GM18499 (cell line): ENCODE measurements around the gene MICAL2.

Experiments used
- ATAC-seq: cut with Tn5 transposase; IDR thresholded peaks from one replicate; pipeline ENCODE4 v1.9.1; 2021; ENCODE audit warnings: moderate number of reproducible peaks; ENCODE audit not compliant: insufficient read depth, unreplicated experiment

MICAL2 gene

DNA sequence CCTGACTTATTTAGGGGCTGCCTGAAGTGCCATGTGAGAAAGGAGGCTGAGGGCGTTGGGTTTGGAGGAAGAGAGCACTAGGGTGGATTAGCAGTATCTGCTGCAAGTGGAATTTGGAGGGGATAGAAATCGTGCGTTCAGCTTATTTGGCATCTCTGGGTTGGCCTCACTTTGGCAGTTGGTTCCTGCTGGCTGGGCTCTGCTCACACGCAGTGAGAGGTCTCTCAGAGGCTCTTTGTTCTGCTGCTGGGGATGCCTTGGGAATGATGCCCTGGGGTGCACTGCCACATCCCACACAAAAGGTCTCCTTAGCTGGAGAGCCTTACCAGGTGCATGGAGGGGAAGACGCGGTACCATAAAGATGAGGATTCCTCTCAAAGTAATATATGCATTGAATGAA lies 17.7 kb upstream of the MICAL2 start:
- ATAC-seq: no peak

DNA sequence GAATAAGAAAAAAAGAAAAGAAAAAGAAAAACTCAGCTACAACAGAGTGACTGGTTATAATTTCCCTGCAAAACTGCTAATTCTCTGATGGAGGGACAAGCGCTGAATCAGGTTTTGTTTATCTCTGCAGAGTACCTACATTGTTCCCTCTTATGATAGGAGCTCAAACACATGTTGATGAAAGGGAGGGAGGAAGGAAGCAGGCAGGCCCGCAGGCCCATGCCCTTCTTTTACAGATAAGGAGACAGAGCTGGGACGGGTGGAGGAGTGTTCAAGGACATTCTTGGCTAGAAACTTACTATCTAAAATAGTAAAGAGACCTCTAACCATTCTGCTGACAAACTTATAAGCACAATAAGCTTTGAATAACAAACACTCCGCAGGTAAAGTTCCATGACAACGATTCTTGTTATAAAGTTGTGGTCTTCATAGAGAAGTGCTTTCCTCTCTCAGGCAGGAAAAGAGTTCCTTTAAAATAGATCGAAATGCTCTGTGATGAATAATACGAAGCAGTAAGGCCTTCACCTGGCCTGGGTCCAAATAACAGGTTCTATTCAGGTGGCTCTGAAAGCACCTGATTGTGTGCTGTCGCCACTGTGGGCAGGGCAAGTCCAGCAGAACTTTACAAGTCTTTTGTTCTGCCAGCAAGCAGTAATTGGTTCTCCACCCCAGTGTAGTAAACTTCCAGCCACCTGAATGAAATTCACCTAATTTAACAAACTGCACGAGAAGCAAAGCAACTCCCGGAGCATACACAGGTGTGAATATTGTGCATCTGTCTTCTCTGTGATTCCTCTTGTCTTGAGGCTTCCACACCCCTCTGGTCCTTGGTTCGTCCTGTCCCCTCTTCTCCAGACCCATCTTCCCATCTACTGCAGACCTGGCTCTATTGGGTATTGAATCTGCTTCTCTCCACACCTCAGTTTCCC lies 15.3 kb upstream of the MICAL2 start:
- ATAC-seq: no peak

GRCh38 chr11:12097219-12097618 lies 13.2 kb upstream of the MICAL2 start:
- no peak for ATAC-seq

GRCh38 chr11:12098601-12099000 lies 11.8 kb upstream of the MICAL2 start:
- no peak for ATAC-seq

- no peak for ATAC-seq
Measured at GRCh38 chr11:12099132-12099873, 11.1 kb upstream of the MICAL2 start.

DNA sequence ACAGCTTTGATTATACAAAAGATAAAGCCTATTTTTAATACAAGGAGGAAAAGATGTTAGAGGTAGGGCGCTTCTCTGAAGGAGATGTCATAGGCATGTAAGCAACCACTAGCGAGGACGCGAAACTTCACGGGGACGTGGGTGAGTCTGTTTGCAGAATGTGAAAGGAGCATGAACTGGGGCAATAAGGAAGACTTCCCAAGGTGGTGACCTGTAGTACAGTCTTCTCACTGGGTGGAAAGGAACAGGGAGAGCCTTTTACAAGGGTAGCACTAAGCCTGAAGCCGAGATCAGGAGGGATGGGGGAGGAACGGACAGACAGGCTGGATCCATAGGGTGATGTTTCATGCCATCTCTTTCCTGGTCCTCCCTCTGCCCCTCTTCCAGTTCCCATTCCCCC lies 10.0 kb upstream of the MICAL2 start:
- ATAC-seq: no peak

DNA sequence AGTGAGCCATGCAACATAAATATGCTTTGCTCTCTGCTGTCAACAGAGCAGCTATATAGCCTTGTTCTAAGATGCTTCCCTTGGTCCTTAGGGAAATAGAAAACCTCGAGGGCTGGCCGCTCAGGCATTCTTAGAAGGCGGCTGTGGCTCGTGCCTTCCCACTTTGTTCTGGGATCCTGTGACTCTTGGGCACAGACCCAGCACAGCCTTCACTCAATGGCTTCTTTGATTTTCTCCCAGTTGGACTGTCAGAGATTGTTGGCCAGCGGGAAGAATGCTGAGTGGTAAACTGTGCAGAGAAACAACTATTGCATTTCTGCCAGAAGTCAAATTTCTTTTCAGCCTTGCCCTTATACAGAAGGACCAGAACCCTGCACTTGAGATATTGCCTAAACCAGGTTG lies 9.5 kb upstream of the MICAL2 start:
- no peak for ATAC-seq

DNA sequence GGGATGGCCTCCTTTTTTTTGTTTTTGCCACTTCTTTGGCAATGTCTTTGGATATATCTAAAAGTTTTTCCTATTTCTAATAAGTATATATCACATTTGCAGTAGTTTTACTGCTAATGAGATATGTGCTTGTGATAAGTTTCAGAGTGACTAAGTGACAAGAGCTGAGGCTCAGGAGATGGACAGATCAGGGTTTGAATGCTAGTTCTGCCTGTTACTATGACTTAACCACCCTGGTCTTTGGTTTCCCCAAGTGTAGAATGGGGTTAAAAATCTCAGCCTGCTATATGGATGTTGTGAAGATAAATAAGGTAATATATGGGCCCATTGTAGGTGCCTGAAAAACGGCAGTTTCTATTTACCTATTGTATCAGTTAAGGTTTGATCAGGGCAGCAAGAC lies 9.1 kb upstream of the MICAL2 start:
- no peak for ATAC-seq

DNA sequence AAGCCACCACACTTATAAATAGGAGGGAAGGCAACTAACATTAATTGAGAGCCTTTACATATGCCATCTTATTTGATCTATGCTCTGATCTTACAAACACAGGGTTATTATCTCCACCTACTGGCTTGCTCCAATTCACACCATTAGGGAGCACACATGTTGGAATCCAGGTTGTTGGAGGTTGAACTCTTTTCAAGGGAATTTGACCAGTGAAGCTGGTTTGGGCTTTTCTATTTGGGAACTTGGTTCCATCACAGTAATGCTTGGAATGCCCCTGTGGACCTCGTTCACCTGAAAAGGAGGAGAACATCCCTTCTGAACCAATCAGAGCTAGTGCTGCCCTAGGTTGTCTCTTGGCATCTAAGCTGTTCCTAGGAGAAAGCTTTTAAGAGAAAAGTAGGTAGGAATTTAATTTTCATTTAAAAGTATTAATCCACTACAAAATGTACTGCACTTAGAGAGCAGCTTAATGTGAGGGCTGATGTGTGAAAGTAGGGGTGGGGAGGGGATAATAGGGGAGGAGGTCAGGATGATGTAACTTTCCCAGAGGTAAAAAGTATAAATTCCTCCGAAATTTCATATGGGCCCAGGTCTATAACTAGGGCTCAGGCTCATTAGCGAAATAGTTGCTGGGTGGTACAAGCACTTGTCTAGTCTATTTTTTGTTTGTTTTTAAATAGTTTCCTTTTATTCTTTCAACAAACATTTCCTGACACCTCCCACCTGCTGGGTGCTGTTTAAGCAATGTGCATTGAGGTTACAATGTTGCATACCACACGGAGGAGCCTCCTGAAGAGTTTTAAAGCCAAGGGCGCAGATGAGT lies 7.6 kb upstream of the MICAL2 start:
- ATAC-seq: no peak

DNA sequence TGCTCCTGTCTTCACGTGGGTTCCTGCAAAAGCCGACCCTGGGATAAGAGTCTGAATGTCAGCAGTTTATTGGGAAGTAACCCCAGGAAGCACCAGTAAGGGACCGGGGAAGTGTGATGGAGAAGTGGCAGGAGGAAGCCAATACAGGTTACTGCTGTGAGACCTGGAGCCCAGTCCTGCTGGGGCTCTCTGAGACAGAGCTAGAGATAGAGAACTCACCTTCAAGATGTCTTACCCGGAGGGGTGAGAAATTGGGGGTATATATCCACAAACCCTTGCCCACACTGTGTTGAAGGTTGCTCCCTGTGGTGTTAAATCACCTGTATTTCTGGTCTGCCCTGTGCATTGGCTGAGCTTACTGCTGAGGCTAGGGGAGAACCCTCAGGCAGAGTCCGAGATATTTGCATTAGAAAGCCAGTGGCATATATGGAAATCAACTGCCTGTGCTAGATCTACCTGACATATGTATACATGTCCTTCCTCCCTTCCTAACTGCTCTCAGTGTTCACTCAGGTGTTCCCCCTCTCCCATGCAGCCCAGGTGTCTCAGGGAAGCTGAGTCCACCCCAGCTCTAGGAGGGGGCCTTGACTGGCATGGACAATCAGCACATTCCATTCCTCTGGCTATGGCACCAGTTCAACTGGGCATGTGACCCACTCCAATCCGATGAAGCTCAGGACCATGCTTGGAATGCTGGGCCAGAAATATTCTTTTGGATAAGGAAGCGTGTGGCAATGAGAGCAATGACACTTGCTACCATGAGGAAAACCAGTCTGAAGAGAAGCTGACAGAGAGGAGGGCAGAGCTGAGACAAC lies 6.8 kb upstream of the MICAL2 start:
- no peak for ATAC-seq

DNA sequence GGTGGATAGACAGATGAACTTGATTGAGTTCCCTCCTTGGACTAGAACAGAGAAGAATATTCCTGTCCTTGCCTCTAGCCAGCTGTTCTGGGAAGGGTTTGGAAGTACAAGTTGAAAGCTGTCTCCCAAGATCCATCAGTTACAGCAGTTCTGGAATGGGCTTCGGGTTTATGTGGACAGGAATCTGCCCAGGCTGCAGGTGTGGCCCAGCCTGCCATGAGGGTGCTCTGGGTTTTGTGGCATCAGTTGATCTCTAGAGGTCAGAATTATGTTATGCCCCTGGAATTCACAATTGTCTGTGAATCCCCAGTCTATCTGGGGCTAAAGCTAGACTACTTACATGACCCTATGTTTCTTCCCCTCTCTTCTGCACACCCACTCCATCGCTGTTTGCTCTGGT lies 4.9 kb upstream of the MICAL2 start:
- ATAC-seq: no peak

- no peak for ATAC-seq
Measured at GRCh38 chr11:12106101-12106500, 4.3 kb upstream of the MICAL2 start.

- ATAC-seq: no peak
Measured at GRCh38 chr11:12106501-12106900, 3.9 kb upstream of the MICAL2 start.

GRCh38 chr11:12108875-12109453 lies 1.4 kb upstream of the MICAL2 start:
- ATAC-seq: no peak

DNA sequence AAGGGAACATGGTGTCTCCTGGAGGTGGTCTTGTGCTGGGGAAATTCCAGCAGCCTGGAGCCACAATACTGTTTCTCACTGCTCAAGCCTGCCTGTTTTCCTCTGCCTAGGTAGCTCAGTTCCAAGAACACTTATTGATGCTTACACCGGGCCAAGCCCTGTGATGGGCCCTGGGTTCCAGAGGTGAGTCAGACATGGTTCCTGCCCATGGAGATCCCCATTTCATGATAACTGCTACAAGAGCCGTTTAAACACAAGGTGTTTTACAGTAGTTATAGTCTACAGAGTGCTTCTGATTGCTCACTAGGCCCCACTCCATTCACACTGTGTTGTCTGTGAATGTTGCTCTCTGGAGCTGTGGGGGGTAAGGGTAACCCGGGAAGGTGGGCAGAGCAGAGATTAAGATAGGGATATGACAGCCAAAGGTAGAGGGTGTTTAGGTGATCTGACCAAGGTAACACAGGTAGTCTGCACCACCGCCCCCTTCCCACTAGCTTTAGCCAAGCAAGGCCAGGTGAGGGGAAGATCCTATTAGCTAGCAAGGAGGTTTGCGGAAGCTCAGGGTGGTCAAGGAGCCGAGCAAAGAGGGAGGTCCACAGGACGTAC lies 696 bp upstream of the MICAL2 start:
- ATAC-seq: no peak

- ATAC-seq: peak; percentile 17
Measured at GRCh38 chr11:12110714-12111548, 541 bp downstream of the MICAL2 start.

DNA sequence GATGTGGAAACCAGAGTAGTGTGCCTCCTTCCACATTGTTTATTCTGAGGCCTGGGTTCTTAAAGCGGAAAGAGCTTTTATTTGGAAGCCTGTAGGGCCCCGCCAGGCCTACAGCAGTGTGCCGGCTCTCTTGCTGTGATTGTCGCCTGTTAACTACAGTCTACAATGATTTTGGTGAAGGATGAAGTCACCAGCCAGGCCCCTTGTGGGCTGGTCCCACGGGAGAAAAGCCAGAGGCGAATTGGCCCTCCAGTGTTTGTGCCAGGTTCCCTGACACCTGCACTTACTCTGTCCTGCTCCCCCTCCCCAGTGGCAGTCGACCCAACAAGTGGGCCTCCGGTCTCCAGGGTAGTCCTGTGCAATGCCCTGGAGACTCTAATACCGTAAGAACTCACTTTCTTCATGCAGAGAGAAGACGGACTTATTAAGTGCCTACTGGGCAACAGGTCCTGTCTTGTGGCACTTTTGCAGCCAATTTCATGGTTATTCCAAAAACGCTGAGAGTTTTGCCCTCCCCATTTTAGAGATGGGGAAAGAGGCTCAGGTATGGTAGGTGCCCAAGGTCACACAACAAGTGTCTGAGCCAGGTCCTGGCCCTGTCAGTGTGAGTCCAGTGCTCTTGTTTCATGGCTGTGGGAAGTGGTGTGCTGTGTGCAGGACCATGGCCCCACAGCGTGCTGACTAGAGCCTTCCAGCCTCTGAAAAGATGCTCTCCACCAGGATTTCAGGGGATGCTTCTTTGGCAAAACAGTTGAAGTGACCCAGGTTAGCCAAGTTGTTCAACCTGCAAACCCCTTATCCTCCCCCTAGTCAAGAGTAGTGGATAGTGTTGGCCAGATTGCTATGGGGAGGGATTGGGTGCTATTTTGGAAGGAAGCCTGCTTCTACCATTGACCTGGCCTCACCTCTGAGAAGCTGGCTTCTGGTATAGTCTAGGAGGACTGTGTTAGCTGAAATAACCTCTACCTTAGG lies 1.4 kb downstream of the MICAL2 start:
- no peak for ATAC-seq
